ENCODE measurements around the gene OR2AJ1.

OR2AJ1 gene

GRCh38 chr1:247962911-247963588, 38.4 kb downstream of the OR2AJ1 start:
- DNase-seq: no peak

GRCh38 chr1:247964933-247965332, 40.2 kb downstream of the OR2AJ1 start, which contains the start of gene OR2AK2:
Gene OR2AK2, plus strand, starts transcription at chr1:247965233. Its CDS starts 144 bp downstream, at chr1:247965377.
- no peak for DNase-seq

GRCh38 chr1:247966532-247967204, 42.0 kb downstream of the OR2AJ1 start:
- DNase-seq: no peak
